ENCODE results near the gene TAF11L9. TPM values are rescaled to one million over a fixed set of nuclear protein-coding genes. Genes with fewer than 3 reads are reported as not detected.

Gene TAF11L9
- total and polyA plus RNA-seq, 7 donors, result not detected

Small RNA genes within 50 kb of the gene (small RNA-seq; reads per million reads assigned to genes)
- gene AC233724.3 (0 reads per million in 3 donors), gene AC233724.4 (0 reads per million in 3 donors), gene AC233724.6 (0 reads per million in 3 donors), gene AC233724.7 (0 reads per million in 3 donors)

Other genes with a start within 250 kb of the TAF11L9 start
- not detected for gene TAF11L2, start 96.2 kb downstream of the TAF11L9 start, total RNA-seq
- not detected for gene TAF11L2, start 96.2 kb downstream of the TAF11L9 start, polyA plus RNA-seq
- not detected for gene TAF11L3, start 76.0 kb downstream of the TAF11L9 start, total RNA-seq
- gene TAF11L3, start 76.0 kb downstream of the TAF11L9 start, polyA plus RNA-seq, result not detected
- gene TAF11L4, start 72.6 kb downstream of the TAF11L9 start, total RNA-seq, result not detected
- not detected for gene TAF11L4, start 72.6 kb downstream of the TAF11L9 start, polyA plus RNA-seq
- gene TAF11L5, start 69.2 kb downstream of the TAF11L9 start, total RNA-seq, result not detected
- gene TAF11L5, start 69.2 kb downstream of the TAF11L9 start, polyA plus RNA-seq, result not detected
- not detected for gene TAF11L6, start 65.7 kb downstream of the TAF11L9 start, total RNA-seq
- gene TAF11L6, start 65.7 kb downstream of the TAF11L9 start, polyA plus RNA-seq, result not detected
- not detected for gene TAF11L7, start 8.6 kb downstream of the TAF11L9 start, total RNA-seq
- gene TAF11L7, start 8.6 kb downstream of the TAF11L9 start, polyA plus RNA-seq, result not detected
- gene TAF11L8, start 3.4 kb downstream of the TAF11L9 start, total RNA-seq, result not detected
- gene TAF11L8, start 3.4 kb downstream of the TAF11L9 start, polyA plus RNA-seq, result not detected
- gene TAF11L10, start 3.4 kb upstream of the TAF11L9 start, total RNA-seq, result not detected
- gene TAF11L10, start 3.4 kb upstream of the TAF11L9 start, polyA plus RNA-seq, result not detected
- gene TAF11L11, start 9.8 kb upstream of the TAF11L9 start, total RNA-seq, result not detected
- gene TAF11L11, start 9.8 kb upstream of the TAF11L9 start, polyA plus RNA-seq, result not detected
- not detected for gene TAF11L12, start 16.0 kb upstream of the TAF11L9 start, total RNA-seq
- gene TAF11L12, start 16.0 kb upstream of the TAF11L9 start, polyA plus RNA-seq, result not detected
- not detected for gene TAF11L13, start 37.7 kb upstream of the TAF11L9 start, total RNA-seq
- not detected for gene TAF11L13, start 37.7 kb upstream of the TAF11L9 start, polyA plus RNA-seq
- not detected for gene TAF11L14, start 40.1 kb upstream of the TAF11L9 start, total RNA-seq
- not detected for gene TAF11L14, start 40.1 kb upstream of the TAF11L9 start, polyA plus RNA-seq